OCI-LY7 (cell line): ENCODE results near the gene PPP2R3B.
"Not testable (repeated sequence)": the region's sequence is repeated elsewhere in the genome, so short reads cannot be mapped to it uniquely, and the experiment has no call there.

Experiments
- CTCF ChIP-seq: fragments of 200-600 bp; sonication (generic); conservative IDR thresholded peaks from 2 replicates; pipeline ENCODE4 v1.5.1; 2014; ENCODE audit warnings: mild to moderate bottlenecking, antibody characterized with exemption, low read length, moderate library complexity, mixed read lengths
- EZH2phosphoT487 ChIP-seq: fragments of 200-600 bp; sonication (generic); IDR thresholded peaks from 2 replicates; pipeline ENCODE4 v1.6.1; 2018; ENCODE audit warnings: low read depth, borderline replicate concordance, mild to moderate bottlenecking, mixed run types, antibody characterized with exemption, low read length, moderate library complexity, mixed read lengths

DNA sequence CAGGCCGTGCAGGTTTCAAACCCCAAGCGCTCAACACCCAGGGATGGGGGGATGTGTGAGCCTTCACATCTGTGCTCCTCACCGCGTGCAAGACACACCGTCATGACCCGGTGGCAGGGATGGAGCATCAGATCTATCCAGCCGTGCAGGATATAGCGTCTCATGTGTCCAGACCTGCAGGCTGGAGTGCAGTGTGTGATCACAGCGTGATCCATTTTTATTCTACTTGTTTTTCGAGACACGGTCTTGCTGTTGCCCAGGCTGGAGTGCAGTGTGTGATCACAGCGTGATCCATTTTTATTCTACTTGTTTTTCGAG, 35.4 kb downstream of the PPP2R3B start:
- not testable (repeated sequence) for TF ChIP-seq CTCF, EZH2phosphoT487
